Thymus (tissue), 11 donors: ENCODE results near the gene CHORDC1. TPM values are rescaled to one million over a fixed set of nuclear protein-coding genes. Genes with fewer than 3 reads are reported as not detected.
A peak's percentile ranks its signal among the peaks of the same experiment; 100 is the strongest.

Experiments used
- DNase-seq, 9 donors: peaks; one replicate each; pipeline ENCODE4 v3.0.0-alpha.2; 2013; ENCODE audit warnings: low spot score in 9 of 9, low read depth in 6 of 9, missing footprints in 1 of 9
- H3K27ac ChIP-seq, 2 donors: one replicate each; pipeline ENCODE4 v1.5.1; 2013; ENCODE audit warnings: control low read depth in 1 of 2, low read depth in 1 of 2, low read length in 1 of 2, mild to moderate bottlenecking in 1 of 2, moderate library complexity in 1 of 2
- H3K27me3 ChIP-seq, 2 donors: one replicate each; pipeline ENCODE4 v1.5.1; 2013; ENCODE audit warnings: low read length in 1 of 2; ENCODE audit not compliant: control insufficient read depth in 2 of 2, insufficient read depth in 1 of 2
- H3K36me3 ChIP-seq, 2 donors: one replicate each; pipeline ENCODE4 v1.5.1; 2013; ENCODE audit warnings: low read length in 1 of 2, mild to moderate bottlenecking in 1 of 2, moderate library complexity in 1 of 2; ENCODE audit not compliant: control insufficient read depth in 2 of 2, insufficient read depth in 2 of 2
- H3K4me1 ChIP-seq, 2 donors: one replicate each; pipeline ENCODE4 v1.5.1; 2013; ENCODE audit warnings: low read length in 2 of 2; ENCODE audit not compliant: control insufficient read depth in 2 of 2, insufficient read depth in 2 of 2
- H3K4me3 ChIP-seq, 2 donors: one replicate each; pipeline ENCODE4 v1.5.1; 2013; ENCODE audit warnings: low read length in 2 of 2, control low read depth in 1 of 2, mild to moderate bottlenecking in 1 of 2
- H3K9me3 ChIP-seq, 2 donors: one replicate each; pipeline ENCODE4 v1.5.1; 2013; ENCODE audit warnings: low read length in 1 of 2, mild to moderate bottlenecking in 1 of 2; ENCODE audit not compliant: control insufficient read depth in 2 of 2, insufficient read depth in 1 of 2
- WGBS: extraction: QIAGEN DNeasy Blood & Tissue Kit; methylation state at CpG from one replicate; pipeline ENCODE4 v1.1.7; 2013; 5-methylcytosine and 5-hydroxymethylcytosine counted together
- polyA plus RNA-seq: library from polyadenylated mRNA; stranded (reverse); fragments of 200-250 nt; gene quantifications from one replicate; pipeline ENCODE4 v1.2.3, GENCODE V29; 2013
- total RNA-seq: library from RNA; stranded (reverse); fragments of 120-200 nt; gene quantifications from one replicate; pipeline ENCODE4 v1.2.4, GENCODE V29; 2013
- donor health status: healthy.

Gene CHORDC1
- total and polyA plus RNA-seq, 2 donors: 39.3 to 49.3 TPM

GRCh38 chr11:90204832-90205646 lies 17.8 kb downstream of the CHORDC1 start:
- Histone ChIP-seq H3K36me3 (peaks cover 10 to 29% of the 10 kb centered on the region in 2 donors), H3K4me3 (no peak overlapping the region), H3K27me3 (no peaks in the 10 kb centered on the region), H3K27ac (no peak overlapping the region), H3K4me1 (no peaks in the 10 kb centered on the region), H3K9me3 (no peaks in the 10 kb centered on the region)
- WGBS: 36% methylated on average over 3 of the region's 3 CpGs
- peak in 6 of 9 donors; percentile 18 to 61 (median 40) for DNase-seq

- Histone ChIP-seq H3K4me3 (no peak overlapping the region), H3K27me3 (no peaks in the 10 kb centered on the region), H3K36me3 (peaks cover 6 to 23% of the 10 kb centered on the region in 2 donors), H3K27ac (no peak overlapping the region), H3K4me1 (no peaks in the 10 kb centered on the region), H3K9me3 (no peaks in the 10 kb centered on the region)
- DNase-seq: no peak
- WGBS: 94% methylated on average over 13 of the region's 13 CpGs
Observed at GRCh38 chr11:90204407-90204806, 18.4 kb downstream of the CHORDC1 start.

GRCh38 chr11:90202342-90202741 lies 20.5 kb downstream of the CHORDC1 start:
- Histone ChIP-seq H3K4me3 (no peak overlapping the region), H3K27ac (no peak overlapping the region), H3K27me3 (no peaks in the 10 kb centered on the region), H3K4me1 (no peaks in the 10 kb centered on the region), H3K9me3 (no peaks in the 10 kb centered on the region), H3K36me3 (peaks cover 2 to 15% of the 10 kb centered on the region in 2 donors)
- DNase-seq: no peak
- WGBS: 74% methylated on average over 3 of the region's 3 CpGs

GRCh38 chr11:90197377-90197776 lies 25.5 kb downstream of the CHORDC1 start:
- peaks cover 0 to 7% of the 10 kb centered on the region in 2 donors for H3K36me3 ChIP-seq
- no peak for DNase-seq
- H3K9me3 ChIP-seq: no peaks in the 10 kb centered on the region
- H3K27me3 ChIP-seq: no peaks in the 10 kb centered on the region
- WGBS: 99% methylated on average over 1 of the region's 1 CpG
- H3K4me1 ChIP-seq: no peaks in the 10 kb centered on the region
- H3K4me3 ChIP-seq: no peak overlapping the region
- H3K27ac ChIP-seq: no peak overlapping the region

GRCh38 chr11:90192869-90193582 lies 29.8 kb downstream of the CHORDC1 start:
- no peak for DNase-seq
- no peak overlapping the region for H3K27ac ChIP-seq
- 96% methylated on average over 4 of the region's 4 CpGs for WGBS
- H3K27me3 ChIP-seq: no peaks in the 10 kb centered on the region
- H3K36me3 ChIP-seq: peaks cover 0 to 7% of the 10 kb centered on the region in 2 donors
- no peaks in the 10 kb centered on the region for H3K9me3 ChIP-seq
- H3K4me3 ChIP-seq: no peak overlapping the region
- no peaks in the 10 kb centered on the region for H3K4me1 ChIP-seq

GRCh38 chr11:90189011-90189410 lies 33.8 kb downstream of the CHORDC1 start:
- H3K9me3 ChIP-seq: no peaks in the 10 kb centered on the region
- no peaks in the 10 kb centered on the region for H3K36me3 ChIP-seq
- H3K4me1 ChIP-seq: no peaks in the 10 kb centered on the region
- H3K4me3 ChIP-seq: no peak overlapping the region
- no peak overlapping the region for H3K27ac ChIP-seq
- no peaks in the 10 kb centered on the region for H3K27me3 ChIP-seq
- no peak for DNase-seq
- WGBS: 98% methylated on average over 2 of the region's 2 CpGs

- 95% methylated on average over 3 of the region's 3 CpGs for WGBS
- Histone ChIP-seq H3K27me3 (no peaks in the 10 kb centered on the region), H3K27ac (no peak overlapping the region), H3K9me3 (no peaks in the 10 kb centered on the region), H3K36me3 (no peaks in the 10 kb centered on the region), H3K4me3 (no peak overlapping the region), H3K4me1 (no peaks in the 10 kb centered on the region)
- no peak for DNase-seq
Observed at GRCh38 chr11:90187839-90188238, 35.0 kb downstream of the CHORDC1 start.

- no peak overlapping the region for H3K4me3 ChIP-seq
- 95% methylated on average over 2 of the region's 2 CpGs for WGBS
- H3K4me1 ChIP-seq: no peaks in the 10 kb centered on the region
Observed at GRCh38 chr11:90179923-90180322, 42.9 kb downstream of the CHORDC1 start.

GRCh38 chr11:90178751-90179150 lies 44.1 kb downstream of the CHORDC1 start:
- WGBS: 95% methylated on average over 2 of the region's 2 CpGs
- no peak for DNase-seq

More at GRCh38 chr11:90179923-90180322, 42.9 kb downstream of the CHORDC1 start:
- H3K9me3 ChIP-seq: no peaks in the 10 kb centered on the region
- no peaks in the 10 kb centered on the region for H3K36me3 ChIP-seq
- no peak for DNase-seq
- H3K27me3 ChIP-seq: no peaks in the 10 kb centered on the region
- no peak overlapping the region for H3K27ac ChIP-seq

More at GRCh38 chr11:90178751-90179150, 44.1 kb downstream of the CHORDC1 start:
- H3K27ac ChIP-seq: no peak overlapping the region
- no peak overlapping the region for H3K4me3 ChIP-seq
- H3K9me3 ChIP-seq: no peaks in the 10 kb centered on the region
- no peaks in the 10 kb centered on the region for H3K27me3 ChIP-seq
- no peaks in the 10 kb centered on the region for H3K4me1 ChIP-seq
- no peaks in the 10 kb centered on the region for H3K36me3 ChIP-seq
